HEK293T (cell line): ENCODE data around the gene GRIP1.

Experiments
- CTBP1 ChIP-seq: fragments of 450-650 bp; IDR thresholded peaks from 2 replicates; pipeline ENCODE4 v1.6.1; 2016; ENCODE audit warnings: borderline replicate concordance
- FOXK2 ChIP-seq: fragments of 450-650 bp; IDR thresholded peaks from 2 replicates; pipeline ENCODE4 v1.6.1; 2016; ENCODE audit warnings: mild to moderate bottlenecking
- TARDBP ChIP-seq: fragments of 450-650 bp; IDR thresholded peaks from 2 replicates; pipeline ENCODE4 v1.6.1; 2016

DNA sequence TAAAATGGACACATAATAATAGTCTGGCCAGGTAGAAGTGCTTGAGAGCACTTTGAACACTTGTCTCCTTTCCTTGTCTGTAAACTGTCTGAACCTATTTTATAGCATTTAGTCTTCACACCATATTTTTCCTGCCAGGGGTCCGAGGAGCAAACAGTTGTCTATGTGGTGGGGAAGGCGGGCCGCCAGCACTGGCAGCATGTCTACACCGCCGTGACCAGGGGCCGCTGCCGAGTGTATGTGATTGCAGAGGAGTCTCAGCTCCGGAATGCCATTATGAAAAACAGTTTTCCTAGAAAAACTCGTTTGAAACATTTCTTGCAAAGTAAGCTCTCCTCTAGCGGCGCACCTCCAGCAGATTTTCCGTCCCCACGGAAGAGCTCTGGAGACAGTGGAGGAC lies 347.9 kb downstream of the GRIP1 start:
- TF ChIP-seq CTBP1: no peak
- no peak for TF ChIP-seq TARDBP
- TF ChIP-seq FOXK2: no peak
